Mucosa of descending colon (tissue), 3 donors: ENCODE measurements around the gene ACYP1. TPM values are rescaled to one million over a fixed set of nuclear protein-coding genes. Genes with fewer than 3 reads are reported as not detected.

Experiments used
- ATAC-seq: fragments of 200-7000 bp; cut with Tn5 transposase; one replicate; pipeline ENCODE4 v1.9.1; 2020; ENCODE audit warnings: mild to moderate bottlenecking, moderate library complexity
- DNase-seq, 3 donors: peaks; one replicate each; pipeline ENCODE4 v3.0.0-alpha.2; 2020
- H3K36me3 ChIP-seq: fragments of 200-600 bp; one replicate; pipeline ENCODE4 v1.8.0; 2021; ENCODE audit warnings: low read depth, mild to moderate bottlenecking
- H3K4me1 ChIP-seq: fragments of 200-600 bp; one replicate; pipeline ENCODE4 v1.8.0; 2021; ENCODE audit warnings: low read depth, mild to moderate bottlenecking
- H3K4me3 ChIP-seq: fragments of 200-600 bp; one replicate; pipeline ENCODE4 v1.8.0; 2021; ENCODE audit warnings: mild to moderate bottlenecking
- H3K9me3 ChIP-seq: fragments of 200-600 bp; one replicate; pipeline ENCODE4 v1.8.0; 2021; ENCODE audit warnings: mild to moderate bottlenecking
- intact Hi-C, 2 donors: fragments of 100-400 bp; cut with DNase I in 1 of 2; cut with micrococcal nuclease in 1 of 2; formaldehyde crosslinking; loops; one replicate each; pipeline versions ENCODE4 v1.11.0 to v1.11.1; 2022; cut with DNase I, micrococcal nuclease
- total RNA-seq, 3 donors: library from RNA; stranded (reverse); fragmentation: NEBNext Ultra II Directional in 2 of 3; extraction: Animal tissue kit (Norgen Biotek cat#: 25700) in 2 of 3; gene quantifications; one replicate each; pipeline versions ENCODE4 v1.2.1 to v1.2.4, GENCODE V29; 2021 to 2023
- TF ChIP-seq, protein P1 (sequence below): fragments of 200-600 bp; IDR thresholded peaks from one replicate; pipeline ENCODE4 v1.8.0; 2022; ENCODE audit warnings: antibody characterized with exemption, mild to moderate bottlenecking
- donor health status: DM: no; HTN: no; CAD: no; lungs with moderate emphysema.
- donor health status: DM: no; HTN: no; CAD: no.
- donor health status: DM: no; HTN: yes; CAD: no.

ACYP1 gene
- total RNA-seq, 3 donors from 2014 or later: 18.5 to 26.5 (median 20.3) TPM

DNA sequence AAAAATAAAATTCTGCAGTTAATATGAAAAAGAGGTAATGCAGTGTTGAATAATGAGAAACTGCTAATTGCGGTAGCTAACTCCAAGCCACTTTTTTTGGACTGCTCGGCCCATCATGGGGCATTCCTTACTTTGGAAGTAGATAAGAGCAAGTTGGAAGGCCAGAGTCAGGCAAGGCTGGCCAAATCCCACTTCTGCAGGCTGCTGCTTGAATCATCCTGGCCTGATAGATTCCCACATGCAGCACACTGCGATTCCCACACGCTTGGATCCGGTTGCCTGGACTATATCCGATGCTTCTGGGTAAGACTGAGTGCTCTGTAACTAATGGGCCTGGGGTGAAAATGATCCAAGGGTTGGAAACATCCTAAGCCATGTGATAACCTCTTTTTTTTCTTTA, 50.5 kb downstream of the ACYP1 start:
- Histone ChIP-seq H3K9me3 (no peaks in the 10 kb centered on the region), H3K4me1 (no peaks in the 10 kb centered on the region), H3K4me3 (no peak overlapping the region), H3K36me3 (no peaks in the 10 kb centered on the region)
- DNase-seq (no peak), ATAC-seq (no peak)
- intact Hi-C loops: no loop called here
- TF ChIP-seq, protein P1, sequence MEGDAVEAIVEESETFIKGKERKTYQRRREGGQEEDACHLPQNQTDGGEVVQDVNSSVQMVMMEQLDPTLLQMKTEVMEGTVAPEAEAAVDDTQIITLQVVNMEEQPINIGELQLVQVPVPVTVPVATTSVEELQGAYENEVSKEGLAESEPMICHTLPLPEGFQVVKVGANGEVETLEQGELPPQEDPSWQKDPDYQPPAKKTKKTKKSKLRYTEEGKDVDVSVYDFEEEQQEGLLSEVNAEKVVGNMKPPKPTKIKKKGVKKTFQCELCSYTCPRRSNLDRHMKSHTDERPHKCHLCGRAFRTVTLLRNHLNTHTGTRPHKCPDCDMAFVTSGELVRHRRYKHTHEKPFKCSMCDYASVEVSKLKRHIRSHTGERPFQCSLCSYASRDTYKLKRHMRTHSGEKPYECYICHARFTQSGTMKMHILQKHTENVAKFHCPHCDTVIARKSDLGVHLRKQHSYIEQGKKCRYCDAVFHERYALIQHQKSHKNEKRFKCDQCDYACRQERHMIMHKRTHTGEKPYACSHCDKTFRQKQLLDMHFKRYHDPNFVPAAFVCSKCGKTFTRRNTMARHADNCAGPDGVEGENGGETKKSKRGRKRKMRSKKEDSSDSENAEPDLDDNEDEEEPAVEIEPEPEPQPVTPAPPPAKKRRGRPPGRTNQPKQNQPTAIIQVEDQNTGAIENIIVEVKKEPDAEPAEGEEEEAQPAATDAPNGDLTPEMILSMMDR: no peak

DNA sequence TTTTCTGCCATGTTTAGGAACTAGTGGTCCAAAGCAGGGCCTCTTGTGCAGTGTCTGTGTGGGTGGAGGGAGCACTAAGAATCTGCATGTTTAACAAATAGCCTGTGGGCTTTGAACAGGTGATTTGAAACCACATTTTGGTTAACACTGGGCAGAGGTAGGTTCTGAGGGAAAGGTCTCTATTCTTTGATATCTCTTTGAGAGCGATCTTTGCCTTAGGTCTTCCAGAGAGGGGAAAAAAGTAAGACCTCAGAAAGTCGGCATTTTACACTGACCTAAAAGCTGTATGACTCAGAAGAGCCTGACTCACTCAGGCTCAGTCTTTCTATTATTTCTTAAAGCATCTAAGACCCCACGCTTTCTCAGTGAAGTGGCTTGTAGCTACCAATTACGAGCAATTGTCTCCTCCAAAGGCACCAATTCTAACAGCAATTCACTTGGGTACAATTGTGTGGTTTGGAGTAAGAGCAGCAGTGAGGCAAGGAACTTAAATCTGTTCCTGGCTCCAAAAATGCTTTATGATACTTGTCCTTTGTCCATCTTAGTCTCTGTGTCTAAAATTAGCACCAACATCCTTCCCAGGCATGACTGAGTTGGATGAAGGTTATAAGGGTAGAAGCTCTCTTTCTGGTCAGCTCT, 52.3 kb downstream of the ACYP1 start:
- intact Hi-C loops: no loop called here
- Histone ChIP-seq H3K4me3 (no peak overlapping the region), H3K36me3 (peaks cover 6% of the 10 kb centered on the region), H3K9me3 (no peaks in the 10 kb centered on the region), H3K4me1 (no peaks in the 10 kb centered on the region)
- TF ChIP-seq, protein P1: no peak
- DNase-seq (no peak), ATAC-seq (no peak)

DNA sequence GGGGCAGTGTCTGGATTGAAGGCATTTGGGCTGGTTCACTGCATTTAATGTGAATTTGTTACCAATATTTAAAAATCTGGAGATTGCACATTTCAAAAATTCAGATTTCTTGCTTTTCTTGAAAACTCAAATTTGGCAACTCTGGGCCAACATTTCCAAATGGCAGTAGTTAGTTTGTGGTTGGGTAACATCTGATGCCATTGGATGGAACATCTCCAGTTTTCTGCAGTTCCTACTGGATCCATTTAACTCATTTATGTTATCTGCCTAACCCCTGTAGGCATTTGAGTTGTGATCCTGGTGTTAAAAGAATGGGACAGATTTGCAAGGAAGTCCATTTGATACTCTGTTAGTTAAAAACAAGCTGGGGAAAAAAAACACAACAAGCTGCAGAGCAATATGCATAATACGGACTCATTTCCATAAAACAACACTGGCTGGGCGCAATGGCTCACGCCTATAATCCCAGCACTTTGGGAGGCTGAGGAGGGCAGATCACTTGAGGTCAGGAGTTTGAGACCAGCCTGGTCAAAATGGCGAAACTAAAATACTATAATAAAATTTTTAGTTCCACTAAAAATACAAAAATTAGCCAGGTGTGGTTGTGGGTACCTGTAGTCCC, 53.2 kb downstream of the ACYP1 start:
- no peak for DNase-seq
- Histone ChIP-seq H3K36me3 (peaks cover 6% of the 10 kb centered on the region), H3K4me1 (no peaks in the 10 kb centered on the region), H3K9me3 (no peaks in the 10 kb centered on the region), H3K4me3 (no peak overlapping the region)
- intact Hi-C loops: no loop called here
- TF ChIP-seq, protein P1: no peak
- no peak for ATAC-seq

DNA sequence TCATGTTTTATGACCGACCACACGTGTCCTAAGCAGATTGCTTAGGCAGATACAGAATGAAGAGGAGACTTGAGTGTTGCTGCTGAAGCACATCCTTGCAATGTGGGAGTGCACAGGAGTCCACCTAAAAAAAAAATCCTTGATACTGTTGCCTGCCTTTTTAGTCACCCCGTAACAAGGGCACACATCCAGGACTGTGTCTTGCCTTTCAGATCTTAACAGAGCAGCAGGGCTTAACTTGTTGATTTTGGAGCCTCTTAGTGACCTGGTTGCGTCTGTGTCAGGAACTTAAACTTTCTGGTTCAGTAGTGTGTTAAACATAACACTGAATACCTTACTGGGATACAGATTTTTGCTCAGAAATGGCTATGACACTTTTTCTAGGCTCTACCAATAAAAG, 54.6 kb downstream of the ACYP1 start:
- intact Hi-C loops: loop anchor here in 1 of 2 donors (10.0 kb wide), 1 partner anchor 54 kb away; the partner anchor contains the start of gene PGF
- Histone ChIP-seq H3K9me3 (no peaks in the 10 kb centered on the region), H3K36me3 (peaks cover 10% of the 10 kb centered on the region), H3K4me1 (peaks cover 7% of the 10 kb centered on the region), H3K4me3 (no peak overlapping the region)
- TF ChIP-seq, protein P1: no peak
- DNase-seq (no peak), ATAC-seq (no peak)

DNA sequence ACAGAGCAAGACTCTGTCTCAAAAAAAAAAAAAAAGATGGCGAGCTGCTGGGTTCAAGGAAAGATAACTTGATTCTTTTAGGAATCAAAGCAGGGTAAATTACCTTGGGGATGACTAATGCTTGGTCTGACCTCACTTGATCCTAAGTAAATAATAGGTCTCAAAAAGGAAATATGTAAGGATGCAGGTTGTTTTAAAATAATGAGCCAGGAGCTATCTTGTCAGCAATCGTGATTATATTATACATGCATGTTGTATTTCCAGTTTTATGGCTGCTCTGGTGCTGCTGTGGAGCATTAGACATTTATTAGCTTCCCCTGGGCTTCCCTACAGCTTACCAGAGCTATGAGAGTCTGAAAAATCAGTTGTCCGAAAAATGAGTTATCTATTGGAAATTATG, 58.5 kb downstream of the ACYP1 start:
- H3K4me1 ChIP-seq: peaks cover 16% of the 10 kb centered on the region
- no peaks in the 10 kb centered on the region for H3K9me3 ChIP-seq
- TF ChIP-seq, protein P1: no peak
- DNase-seq: no peak
- peaks cover 10% of the 10 kb centered on the region for H3K36me3 ChIP-seq
- H3K4me3 ChIP-seq: no peak overlapping the region
- no peak for ATAC-seq
- intact Hi-C loops: loop anchor here in 1 of 2 donors (10.0 kb wide), 1 partner anchor 51 kb away; the partner anchor contains the start of gene PGF
